GM12878 (cell line): ENCODE data around the gene COL13A1. TPM values are rescaled to one million over a fixed set of nuclear protein-coding genes. Genes with fewer than 3 reads are reported as not detected.

ENCODE experiments used
- ATAC-seq: fragments of 200-7000 bp; cut with Tn5 transposase; 3 replicates; pipeline ENCODE4 v1.9.1; 2020; ENCODE audit warnings: mild to moderate bottlenecking, moderate library complexity
- Bru-seq: library from RNA; stranded (reverse); fragments of 400-500 nt; gene quantifications from one replicate; lab custom pipeline; 2021; lab: Mats Ljungman, UMichigan
- BruChase-seq, 2 experiments: library from RNA; stranded (reverse); fragments of 400-500 nt; gene quantifications; one replicate each; lab custom pipeline; 2021; lab: Mats Ljungman, UMichigan
- BruUV-seq: library from RNA; stranded (reverse); fragments of 400-500 nt; replicated peaks from 2 replicates; lab custom pipeline; 2021; lab: Mats Ljungman, UMichigan
- CTCF ChIA-PET: fragments of 300-600 bp; sonication (Branson Sonifier 250); formaldehyde crosslinking; extraction: SDS; loops from one replicate; lab custom pipeline; 2021; ENCODE audit warnings: inconsistent platforms; lab: Yijun Ruan, JAX
- POLR2A ChIA-PET: fragments of 350-600 bp; formaldehyde crosslinking; extraction: SDS; loops from one replicate; lab custom pipeline; 2021; ENCODE audit warnings: inconsistent platforms; lab: Charles Lee
- RAD21 ChIA-PET: fragments of 300-600 bp; sonication (Branson Sonifier 250); formaldehyde crosslinking; loops from one replicate; lab custom pipeline; 2023; ENCODE audit warnings: antibody characterized with exemption; ENCODE audit not compliant: unreplicated experiment; lab: Charles Lee
- SMC1A ChIA-PET: fragments of 300-600 bp; sonication (Branson Sonifier 250); formaldehyde crosslinking; loops from one replicate; lab custom pipeline; 2023; ENCODE audit not compliant: unreplicated experiment, uncharacterized antibody; lab: Charles Lee
- DNase-seq: peaks from one replicate; pipeline ENCODE4 v3.0.0-alpha.2; 2011; ENCODE audit warnings: low read depth, low spot score
- FAIRE-seq: peaks from 3 replicates; lab custom pipeline; 2011; peaks lifted over from hg19 to GRCh38; lab: Jason Lieb, UNC
- H2AFZ ChIP-seq: 2 replicates; pipeline ENCODE4 v1.6.0; 2011; ENCODE audit warnings: low read depth, low read length, control low read depth; ENCODE audit not compliant: control insufficient read depth
- H3K27ac ChIP-seq: 2 replicates; pipeline ENCODE4 v1.5.1; 2011; ENCODE audit warnings: control low read depth; ENCODE audit not compliant: control insufficient read depth, insufficient read depth
- H3K27me3 ChIP-seq, 2 experiments: replicated peaks in 1 of 2; 2 replicates each; pipeline versions ENCODE4 v1.6.0 to v1.6.1; 2011; ENCODE audit warnings: low read length in 1 of 2; ENCODE audit not compliant: control insufficient read depth in 2 of 2, insufficient read depth in 2 of 2
- H3K36me3 ChIP-seq, 2 experiments: 2 replicates each; pipeline ENCODE4 v1.5.1; 2011; ENCODE audit warnings: low read length in 1 of 2; ENCODE audit not compliant: control insufficient read depth in 2 of 2, insufficient read depth in 2 of 2
- H3K4me1 ChIP-seq: 2 replicates; pipeline ENCODE4 v1.6.1; 2011; ENCODE audit warnings: mild to moderate bottlenecking, low read length, moderate library complexity, mixed read lengths; ENCODE audit not compliant: control insufficient read depth, insufficient read depth
- H3K4me2 ChIP-seq: 2 replicates; pipeline ENCODE4 v1.6.0; 2011; ENCODE audit warnings: control low read depth; ENCODE audit not compliant: control insufficient read depth, insufficient read depth
- H3K4me3 ChIP-seq: fragments of 200-600 bp; sonication (generic); 2 replicates; pipeline ENCODE4 v1.5.1; 2016
- H3K79me2 ChIP-seq: 2 replicates; pipeline ENCODE4 v1.6.0; 2011; ENCODE audit warnings: low read length; ENCODE audit not compliant: control insufficient read depth, insufficient read depth
- H3K9ac ChIP-seq: 2 replicates; pipeline ENCODE4 v1.8.0; 2011; ENCODE audit warnings: low read length, control low read depth, mixed read lengths; ENCODE audit not compliant: control insufficient read depth, insufficient read depth
- H3K9me3 ChIP-seq: replicated peaks from 3 replicates; pipeline ENCODE4 v1.5.1; 2011; ENCODE audit warnings: mild to moderate bottlenecking, low read length; ENCODE audit not compliant: control insufficient read depth, insufficient read depth
- H4K20me1 ChIP-seq: 2 replicates; pipeline ENCODE4 v1.6.0; 2011; ENCODE audit not compliant: control insufficient read depth, insufficient read depth
- ATF7 ChIP-seq: fragments of 450-650 bp; IDR thresholded peaks from 2 replicates; pipeline ENCODE4 v1.6.1; 2016; ENCODE audit warnings: low read depth, mild to moderate bottlenecking
- BCL11A ChIP-seq: IDR thresholded peaks from 2 replicates; pipeline ENCODE4 v1.6.1; 2011; ENCODE audit warnings: low read depth, low read length
- E2F8 ChIP-seq: fragments of 450-650 bp; IDR thresholded peaks from 2 replicates; pipeline ENCODE4 v1.6.1; 2018; ENCODE audit warnings: mild to moderate bottlenecking, low read depth, moderate library complexity; ENCODE audit not compliant: partially characterized antibody
- ETV6 ChIP-seq, 2 experiments: fragments of 450-650 bp in 1 of 2; IDR thresholded peaks in 1 of 2; conservative IDR thresholded peaks in 1 of 2; 2 replicates each; pipeline ENCODE4 v1.6.1; 2014; ENCODE audit warnings: antibody characterized with exemption in 1 of 2, borderline replicate concordance in 1 of 2, low read depth in 1 of 2, mild to moderate bottlenecking in 1 of 2, moderate library complexity in 1 of 2
- EZH2 ChIP-seq: IDR thresholded peaks from 2 replicates; pipeline ENCODE4 v1.6.1; 2012; ENCODE audit warnings: low read depth, mild to moderate bottlenecking, control low read depth, inconsistent platforms, low read length, borderline replicate concordance; ENCODE audit not compliant: control insufficient read depth
- IRF5 ChIP-seq: fragments of 450-650 bp; IDR thresholded peaks from 2 replicates; pipeline ENCODE4 v1.6.1; 2017; ENCODE audit warnings: borderline replicate concordance
- KLF5 ChIP-seq: fragments of 450-650 bp; IDR thresholded peaks from 2 replicates; pipeline ENCODE4 v1.6.1; 2014; ENCODE audit warnings: mild to moderate bottlenecking; ENCODE audit not compliant: partially characterized antibody
- NKRF ChIP-seq: fragments of 450-650 bp; conservative IDR thresholded peaks from 2 replicates; pipeline ENCODE4 v1.6.1; 2017; ENCODE audit warnings: mild to moderate bottlenecking, moderate library complexity
- RUNX3 ChIP-seq: IDR thresholded peaks from 2 replicates; pipeline ENCODE4 v1.6.1; 2012; ENCODE audit warnings: low read length, inconsistent platforms
- SUZ12 ChIP-seq: fragments of 200-600 bp; sonication (generic); IDR thresholded peaks from one replicate; pipeline ENCODE4 v1.6.1; 2018; ENCODE audit warnings: antibody characterized with exemption, mild to moderate bottlenecking; ENCODE audit not compliant: unreplicated experiment
- ZNF24 ChIP-seq: fragments of 450-650 bp; IDR thresholded peaks from 2 replicates; pipeline ENCODE4 v1.6.1; 2017; ENCODE audit warnings: antibody characterized with exemption, mild to moderate bottlenecking
- ZNF274 ChIP-seq: IDR thresholded peaks from one replicate; pipeline ENCODE4 v1.8.0; 2011; ENCODE audit not compliant: insufficient read length, insufficient read depth
- WGBS: methylation state at CpG from one replicate; pipeline ENCODE4 v1.1.6; 2016; ENCODE audit warnings: low lambda C conversion rate; ENCODE audit not compliant: insufficient replicate concordance, insufficient coverage; ENCODE audit errors: missing lambda C conversion rate; 5-methylcytosine and 5-hydroxymethylcytosine counted together
- in situ Hi-C: fragments of 300-500 bp; cut with MboI; formaldehyde crosslinking; loops from 9 replicates; pipeline ENCODE4 v1.14.3; 2018; ENCODE audit warnings: mixed read lengths
- intact Hi-C: fragments of 100-400 bp; cut with micrococcal nuclease; formaldehyde crosslinking; loops from one replicate; pipeline ENCODE4 v1.14.2; 2022; ENCODE audit not compliant: unreplicated experiment
- long read RNA-seq, 2 experiments: library from polyadenylated mRNA; unstranded; transcript quantifications; one replicate each; pipeline ENCODE4 v2.0.0, GENCODE V29; 2019 to 2020
- polyA minus RNA-seq, 3 experiments: library from RNA; depleted of rRNA, polyadenylated mRNA; stranded (reverse); fragments of >200 nt; gene quantifications; 2 replicates each; pipeline ENCODE4 v1.2.3, GENCODE V29; 2011
- polyA plus RNA-seq, 11 experiments: library from polyadenylated mRNA; depleted of rRNA in 4 of 11; unstranded in 6 of 11; stranded (reverse) in 5 of 11; fragments of >200 nt; fragmentation: Nextera tagmentation in 4 of 11; fragmentation: Illumina TruSeq in 1 of 11; extraction: Ambion mirVana in 4 of 11; extraction: Trizol in 1 of 11; gene quantifications; 1 replicate in 1 of 11; 2 replicates in 10 of 11; pipeline versions ENCODE4 v1.2.1 to v1.2.3, GENCODE V29; 2011 to 2016; ENCODE audit warnings: inconsistent platforms in 2 of 11, missing spikeins in 2 of 11, low read depth in 1 of 11
- total RNA-seq, 4 experiments: library from RNA; depleted of rRNA in 3 of 4; stranded (reverse); fragments of >200 nt in 3 of 4; fragmentation: Illumina TruSeq in 1 of 4; extraction: Trizol in 1 of 4; gene quantifications; 2 replicates each; pipeline versions ENCODE4 v1.2.1 to v1.2.3, GENCODE V29; 2013 to 2021

Gene COL13A1
- total RNA-seq (2013; cell fraction: nucleolus; rRNA removed) = not detected in 2 replicates
- not detected in 2 replicates for total RNA-seq (2014; rRNA removed)
- total RNA-seq (2014; rRNA removed; fragmentation: Illumina TruSeq; extraction: Trizol) = not detected in 2 replicates
- total RNA-seq (2021) = not detected in 2 replicates
- not detected for polyA plus RNA-seq (2011; ENCODE audit: low read depth)
- 0.03 TPM in 1 of 2 replicates, not detected in the other for polyA plus RNA-seq (2011; rRNA removed)
- not detected in 2 replicates for polyA plus RNA-seq (2011; cell fraction: cytosol; rRNA removed)
- not detected in 2 replicates for polyA plus RNA-seq (2011; cell fraction: nucleus; rRNA removed)
- polyA plus RNA-seq (2012) = 0.06 TPM in 1 of 2 replicates, not detected in the other
- not detected in 2 replicates for polyA plus RNA-seq (2014; fragmentation: Illumina TruSeq; extraction: Trizol)
- polyA plus RNA-seq (2014; fragmentation: Nextera tagmentation; extraction: Ambion mirVana) = under 1 TPM in 1 of 2 experiments, not detected in 1; 0.05 TPM
- 0.06 TPM in 1 of 2 replicates, not detected in the other for polyA plus RNA-seq (2014; rRNA removed)
- polyA plus RNA-seq (2016; fragmentation: Nextera tagmentation; extraction: Ambion mirVana) = under 1 TPM in 1 of 2 experiments, not detected in 1; 0.15 TPM
- polyA minus RNA-seq (2011; rRNA and poly(A)+ RNA removed) = 0.15 TPM in 1 of 2 replicates, not detected in the other
- not detected in 2 replicates for polyA minus RNA-seq (2011; cell fraction: cytosol; rRNA and poly(A)+ RNA removed)
- not detected in 2 replicates for polyA minus RNA-seq (2011; cell fraction: nucleus; rRNA and poly(A)+ RNA removed)
- Bru-seq, nascent RNA = percentile 4 among the genes with signal in this experiment
- BruChase-seq, experiment 1, labeled RNA remaining after a 6-hour chase = percentile 2 among the genes with signal in this experiment
- BruChase-seq, experiment 2, labeled RNA remaining after a 2-hour chase = not detected
- long read RNA-seq, experiment 1 = 0 reads
- long read RNA-seq, experiment 2 = 0 reads

- H3K4me1 ChIP-seq = no peaks in the 10 kb centered on the region
- ChIA-PET SMC1A (interaction anchor here (0.6 kb wide), 1 partner anchor 157 kb away, joined by 3 read pairs; no protein-coding TSS in a partner anchor), RAD21 (no interaction called here), POLR2A (no interaction called here), CTCF (interaction anchor here (0.7 to 2.3 kb wide), 5 partner anchors 14 to 159 kb away, joined by 3 to 17 read pairs (median 3); no protein-coding TSS in a partner anchor)
- no peak within 1 kb of the TSS for H2AFZ ChIP-seq
- H3K27me3 ChIP-seq = peaks cover 10 to 18% of the 10 kb centered on the region in 2 experiments
- H3K79me2 ChIP-seq = no peaks in the 10 kb centered on the region
- H3K36me3 ChIP-seq = no peaks in the 10 kb centered on the region
- BruUV-seq = no TSS peak
- in situ Hi-C loops = no loop called here
- 9% methylated on average over 39 of the region's 58 CpGs for WGBS
- FAIRE-seq (no peak), DNase-seq (no peak), ATAC-seq (no peak)
- no peaks in the 10 kb centered on the region for H3K9me3 ChIP-seq
- intact Hi-C loops = loop anchor here (1.0 to 5.0 kb wide), 2 partner anchors 157 to 284 kb away; no protein-coding TSS in a partner anchor
- H3K9ac ChIP-seq = no peak within 1 kb of the TSS
- H3K27ac ChIP-seq = no peak within 1 kb of the TSS
- H3K4me2 ChIP-seq = no peak within 1 kb of the TSS
- H3K4me3 ChIP-seq = no peak within 1 kb of the TSS
- H4K20me1 ChIP-seq = no peaks in the 10 kb centered on the region
- TF ChIP-seq IRF5 = no peak
- no peak for TF ChIP-seq RUNX3
- no peak for TF ChIP-seq ZNF274
- peak; percentile 82 for TF ChIP-seq SUZ12
- peak; percentile 91; the same call in 1 of the 2 replicates for TF ChIP-seq EZH2
- TF ChIP-seq NKRF = no peak
- no peak for TF ChIP-seq ZNF24
- TF ChIP-seq E2F8 = no peak
- no peak for TF ChIP-seq ATF7
- TF ChIP-seq ETV6 (conservative IDR thresholded peaks at IDR 0.05 in 1 of 2, IDR thresholded peaks at IDR 0.05 in 1 of 2; ENCODE audit: borderline replicate concordance in 1 of 2, low read depth in 1 of 2) = no peak
- TF ChIP-seq KLF5 = no peak
- no peak for TF ChIP-seq BCL11A
Measured at GRCh38 chr10:69801434-69802315, at the start of gene COL13A1. Gene COL13A1 (plus strand): TSS chr10:69801906. CDS start chr10:69802424, 518 bp downstream.
